Activated CD4-positive, alpha-beta T cell treated with anti-CD3 and anti-CD28 coated beads, Interleukin-2, Interleukin-6, amounts not matched to agents 100 ng/mL and 50 ng/mL, durations not matched to agents 16 hours and 8 hours (primary cell): Measurements from ENCODE around the gene GPR4.
"Not testable (repeated sequence)": the region's sequence is repeated elsewhere in the genome, so short reads cannot be mapped to it uniquely, and the experiment has no call there.

Experiments
- DNase-seq: peaks from one replicate; pipeline ENCODE4 v3.0.0-alpha.2; 2020

GPR4 gene

GRCh38 chr19:45621976-45622503, 20.0 kb upstream of the GPR4 start:
- no peak for DNase-seq

GRCh38 chr19:45621389-45621788, 19.4 kb upstream of the GPR4 start:
- no peak for DNase-seq

- DNase-seq = no peak
Measured at GRCh38 chr19:45616704-45617017, 14.6 kb upstream of the GPR4 start.

- peak; percentile 91 for DNase-seq
Measured at GRCh38 chr19:45615795-45616703, 14.0 kb upstream of the GPR4 start.

DNA sequence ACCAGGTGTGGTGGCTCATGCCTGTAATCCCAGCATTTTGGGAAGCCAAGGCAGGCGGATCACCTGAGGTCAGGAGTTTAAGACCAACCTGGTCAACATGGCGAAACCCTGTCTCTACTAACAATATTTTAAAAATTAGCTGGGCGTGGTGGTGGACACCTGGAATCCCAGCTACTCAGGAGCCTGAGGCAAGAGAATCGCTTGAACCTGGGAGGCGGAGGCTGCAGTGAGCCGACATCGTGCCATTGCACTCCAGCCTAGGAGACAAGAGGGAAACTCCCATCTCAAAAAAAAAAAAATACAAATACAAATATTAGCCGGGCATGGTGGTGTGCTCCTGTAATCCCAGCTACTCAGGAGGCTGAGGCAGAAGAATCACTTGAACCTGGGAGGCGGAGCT, 13.0 kb upstream of the GPR4 start:
- DNase-seq = not testable (repeated sequence)

GRCh38 chr19:45613926-45614725, 12.1 kb upstream of the GPR4 start:
- peak; percentile 90 for DNase-seq

DNA sequence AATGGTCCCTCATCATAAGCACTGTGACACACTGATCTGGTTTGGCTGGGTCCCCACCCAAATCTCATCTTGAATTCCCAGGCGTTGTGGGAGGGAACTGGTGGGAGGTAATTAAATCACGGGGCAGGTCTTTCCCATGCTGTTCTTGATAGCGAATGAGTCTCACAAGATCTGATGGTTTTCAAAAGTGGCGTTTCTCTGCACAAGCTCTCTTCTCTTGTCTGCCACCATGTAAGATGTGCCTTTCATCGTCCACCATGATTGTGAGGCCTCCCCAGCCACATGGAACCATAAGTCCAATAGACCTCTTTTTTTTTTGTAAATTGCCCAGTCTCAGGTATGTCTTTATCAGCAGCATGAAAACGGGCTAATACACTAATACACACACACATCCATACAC, 6.9 kb upstream of the GPR4 start:
- no peak for DNase-seq

GRCh38 chr19:45607071-45608029, 5.3 kb upstream of the GPR4 start:
- peak; percentile 51 for DNase-seq

- DNase-seq = no peak
Measured at GRCh38 chr19:45601115-45601514, 897 bp downstream of the GPR4 start.

DNA sequence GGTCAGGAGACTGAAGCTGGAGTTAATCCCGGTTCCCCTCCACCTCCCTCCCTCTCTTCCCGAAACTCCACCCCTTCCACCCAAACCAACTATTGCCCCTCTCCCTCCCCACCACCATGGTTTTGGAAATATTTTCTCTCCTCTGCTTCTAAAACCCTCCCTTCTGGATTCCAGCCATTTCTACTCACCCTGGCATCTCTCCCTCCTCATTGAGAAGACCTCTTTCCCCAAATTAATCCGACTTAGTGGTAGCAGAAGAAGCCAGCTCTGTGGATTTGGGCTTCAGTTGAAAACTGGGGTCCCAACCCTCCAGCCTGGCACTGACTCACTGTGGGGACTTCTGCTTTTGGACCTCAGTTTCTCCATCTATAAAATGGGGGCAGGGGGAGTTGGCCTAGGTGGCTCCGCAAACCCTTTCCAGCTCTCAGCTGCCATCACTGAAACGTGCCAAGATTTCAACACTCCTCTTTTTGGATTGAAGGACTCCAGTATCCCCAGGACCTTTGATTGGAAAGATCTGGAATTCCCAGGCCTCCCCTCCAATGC, 1.6 kb downstream of the GPR4 start:
- DNase-seq = no peak

GRCh38 chr19:45599286-45599685, 2.7 kb downstream of the GPR4 start:
- DNase-seq = no peak

GRCh38 chr19:45598267-45599001, 3.6 kb downstream of the GPR4 start:
- no peak for DNase-seq

GRCh38 chr19:45597425-45598111, 4.4 kb downstream of the GPR4 start:
- DNase-seq = no peak

DNA sequence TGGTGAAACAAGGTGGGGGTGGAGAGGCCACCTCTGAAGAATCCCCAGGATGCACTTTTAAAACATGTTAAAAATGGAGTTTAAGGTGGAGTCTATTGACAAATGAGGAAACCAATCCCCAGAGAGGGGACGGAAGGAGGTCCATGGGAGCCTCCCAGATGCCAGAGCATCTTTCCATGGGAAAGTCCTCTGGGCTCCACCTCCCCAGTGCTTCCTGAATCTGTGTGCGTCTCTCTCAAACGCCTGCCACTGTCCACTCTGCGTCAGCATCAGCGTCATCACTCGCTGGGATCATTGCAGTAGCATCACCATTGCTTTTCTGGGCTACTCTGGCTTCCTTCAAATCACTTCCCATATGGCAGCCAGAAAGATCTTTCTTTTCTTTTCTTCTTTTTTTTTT, 6.2 kb downstream of the GPR4 start:
- DNase-seq = no peak

GRCh38 chr19:45593520-45593919, 8.5 kb downstream of the GPR4 start:
- no peak for DNase-seq

DNA sequence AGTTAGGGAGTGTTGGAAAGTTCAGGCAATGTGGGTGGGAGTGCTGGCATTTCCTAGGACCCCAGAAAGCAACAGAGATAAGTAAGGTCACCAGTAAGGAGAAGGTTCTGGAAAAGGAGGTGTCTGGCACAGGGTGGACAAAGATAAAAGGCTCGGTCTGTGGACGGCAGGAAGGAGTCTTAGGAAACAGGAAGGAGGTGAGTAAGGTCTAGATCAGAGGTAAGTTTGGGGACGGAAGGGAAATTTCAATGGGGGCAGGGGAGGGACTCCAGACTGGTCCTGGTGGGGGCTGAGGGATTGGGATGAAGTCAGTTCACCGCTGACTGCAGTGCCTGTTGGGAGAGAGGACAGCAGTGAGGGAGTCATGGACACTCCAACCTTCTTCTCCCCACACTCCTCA, 9.6 kb downstream of the GPR4 start:
- no peak for DNase-seq

DNA sequence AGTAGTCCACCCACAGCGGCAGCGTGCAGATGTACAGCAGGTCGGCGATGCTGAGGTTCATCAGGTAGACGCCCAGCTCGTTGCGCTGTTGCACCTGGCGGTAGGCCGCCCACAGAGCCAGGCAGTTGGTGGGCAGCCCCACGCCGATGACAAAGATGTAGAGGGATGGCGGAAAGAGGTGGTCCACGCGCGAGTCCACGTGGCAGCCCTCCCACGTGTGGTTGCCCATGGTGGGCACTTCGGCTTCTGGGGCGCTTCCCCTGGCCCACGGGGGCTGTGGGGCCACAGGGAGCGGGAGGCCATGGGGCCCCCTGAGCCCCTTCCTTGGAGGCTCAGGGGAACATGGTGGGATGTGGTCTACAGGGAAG, 10.4 kb downstream of the GPR4 start:
- no peak for DNase-seq

GRCh38 chr19:45591004-45591637, 10.9 kb downstream of the GPR4 start:
- peak; percentile 59 for DNase-seq

- DNase-seq = no peak
Measured at GRCh38 chr19:45590300-45591003, 11.6 kb downstream of the GPR4 start.

GRCh38 chr19:45589768-45590167, 12.2 kb downstream of the GPR4 start:
- no peak for DNase-seq
